Keratinocyte (primary cell): ENCODE results near the gene ZNF765.

Experiments
- EZH2 ChIP-seq: IDR thresholded peaks from one replicate; pipeline ENCODE4 v1.6.1; 2012; ENCODE audit warnings: inconsistent platforms, mild to moderate bottlenecking, low read length, moderate library complexity
- TF ChIP-seq, protein P1 (sequence below), 3 experiments: IDR thresholded peaks in 1 of 3; conservative IDR thresholded peaks in 1 of 3; optimal IDR thresholded peaks in 1 of 3; 2 replicates in 2 of 3; 3 replicates in 1 of 3; pipeline versions ENCODE3 to v1.5.1; 2011; ENCODE audit warnings: low read length in 3 of 3, mild to moderate bottlenecking in 3 of 3, moderate library complexity in 2 of 3, control low read depth in 1 of 3, inconsistent platforms in 1 of 3; ENCODE audit not compliant: insufficient read depth in 2 of 3; ENCODE audit errors: extremely low read depth in 1 of 3

DNA sequence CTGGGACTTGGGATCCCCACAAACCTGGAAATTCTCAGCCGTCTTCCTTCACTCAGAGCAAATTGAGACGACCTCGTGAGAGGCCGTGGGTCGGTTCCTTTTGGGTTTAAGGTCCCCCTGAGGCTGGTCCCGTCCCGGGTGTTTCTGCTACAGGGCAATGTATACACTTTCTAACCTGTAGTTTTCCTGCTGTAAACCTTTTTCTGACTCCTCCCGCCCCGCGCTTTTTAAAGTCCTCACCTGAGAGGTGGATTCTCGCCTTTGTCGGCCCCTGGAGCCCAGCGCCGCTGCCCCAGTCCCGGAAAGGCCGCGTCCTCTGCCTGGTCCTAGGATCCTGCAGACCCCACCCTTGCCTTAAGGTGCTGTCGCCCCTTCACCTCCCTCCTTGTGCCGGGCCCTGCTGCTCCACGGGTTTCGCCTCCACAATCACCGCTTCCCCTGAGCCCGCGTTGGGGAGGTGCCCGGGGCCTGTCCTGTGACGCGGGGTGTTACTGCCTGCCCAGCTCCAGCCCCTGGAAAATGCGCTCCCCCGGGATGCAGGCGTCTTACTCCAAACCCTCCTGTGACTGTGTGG lies 37.2 kb downstream of the ZNF765 start:
- TF ChIP-seq, protein P1, sequence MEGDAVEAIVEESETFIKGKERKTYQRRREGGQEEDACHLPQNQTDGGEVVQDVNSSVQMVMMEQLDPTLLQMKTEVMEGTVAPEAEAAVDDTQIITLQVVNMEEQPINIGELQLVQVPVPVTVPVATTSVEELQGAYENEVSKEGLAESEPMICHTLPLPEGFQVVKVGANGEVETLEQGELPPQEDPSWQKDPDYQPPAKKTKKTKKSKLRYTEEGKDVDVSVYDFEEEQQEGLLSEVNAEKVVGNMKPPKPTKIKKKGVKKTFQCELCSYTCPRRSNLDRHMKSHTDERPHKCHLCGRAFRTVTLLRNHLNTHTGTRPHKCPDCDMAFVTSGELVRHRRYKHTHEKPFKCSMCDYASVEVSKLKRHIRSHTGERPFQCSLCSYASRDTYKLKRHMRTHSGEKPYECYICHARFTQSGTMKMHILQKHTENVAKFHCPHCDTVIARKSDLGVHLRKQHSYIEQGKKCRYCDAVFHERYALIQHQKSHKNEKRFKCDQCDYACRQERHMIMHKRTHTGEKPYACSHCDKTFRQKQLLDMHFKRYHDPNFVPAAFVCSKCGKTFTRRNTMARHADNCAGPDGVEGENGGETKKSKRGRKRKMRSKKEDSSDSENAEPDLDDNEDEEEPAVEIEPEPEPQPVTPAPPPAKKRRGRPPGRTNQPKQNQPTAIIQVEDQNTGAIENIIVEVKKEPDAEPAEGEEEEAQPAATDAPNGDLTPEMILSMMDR (optimal IDR thresholded peaks at IDR 0.05 in 1 of 3, IDR thresholded peaks at IDR 0.05 in 1 of 3, conservative IDR thresholded peaks at IDR 0.05 in 1 of 3; ENCODE audit: extremely low read depth in 1 of 3, insufficient read depth in 2 of 3, low read length in 3 of 3), result no peak
- no peak for TF ChIP-seq EZH2
